WERI-Rb-1 (cell line): ENCODE results near the gene HMGCS1.
"Not testable (repeated sequence)": the region's sequence is repeated elsewhere in the genome, so short reads cannot be mapped to it uniquely, and the experiment has no call there.

Experiments used
- DNase-seq: peaks from one replicate; pipeline ENCODE4 v3.0.0-alpha.2; 2020
- H3K27ac ChIP-seq: fragments of 250-450 bp; sonication (Bioruptor Pico); 2 replicates; pipeline ENCODE4 v1.5.1; 2020; ENCODE audit warnings: mild to moderate bottlenecking, moderate library complexity
- H3K27me3 ChIP-seq: fragments of 250-450 bp; sonication (Bioruptor Pico); 2 replicates; pipeline ENCODE4 v1.5.1; 2021; ENCODE audit warnings: mild to moderate bottlenecking, low read depth, moderate library complexity; ENCODE audit not compliant: insufficient read depth, severe bottlenecking
- H3K36me3 ChIP-seq: fragments of 250-450 bp; sonication (Bioruptor Pico); 2 replicates; pipeline ENCODE4 v1.5.1; 2020; ENCODE audit warnings: mild to moderate bottlenecking, moderate library complexity
- H3K4me3 ChIP-seq: 2 replicates; pipeline ENCODE4 v1.5.1; 2011; ENCODE audit warnings: low read depth, mild to moderate bottlenecking, control low read depth, low read length
- H3K9me3 ChIP-seq: fragments of 250-450 bp; sonication (Bioruptor Pico); 2 replicates; pipeline ENCODE4 v1.5.1; 2021; ENCODE audit warnings: mild to moderate bottlenecking, moderate library complexity; ENCODE audit not compliant: severe bottlenecking
- TF ChIP-seq, protein P1 (sequence below): IDR thresholded peaks from 2 replicates; pipeline ENCODE4 v1.5.1; 2011; ENCODE audit warnings: low read depth, mild to moderate bottlenecking, control low read depth, inconsistent platforms, low read length

The HMGCS1 gene

DNA sequence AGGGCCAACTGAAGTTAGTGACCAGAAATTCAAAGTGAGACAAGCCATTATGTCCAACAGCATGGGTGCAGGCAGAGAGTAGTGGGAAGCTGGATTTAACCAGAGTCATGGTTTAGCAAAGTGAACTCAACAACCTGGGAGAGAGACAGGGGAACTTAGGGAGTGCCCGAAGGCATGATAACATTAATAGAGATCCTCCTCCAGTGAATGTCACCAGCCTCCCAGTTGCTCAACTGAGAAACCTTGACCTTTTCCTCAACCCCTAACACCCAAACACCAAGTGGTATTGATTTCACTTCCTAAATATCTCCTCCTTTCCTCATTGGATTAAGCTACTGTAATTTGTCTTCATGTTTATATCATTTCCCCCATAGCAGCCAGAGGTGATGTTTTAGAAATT is 42.6 kb downstream of the HMGCS1 start:
- Histone ChIP-seq H3K27me3 (peaks cover 15% of the 10 kb centered on the region), H3K4me3 (no peak overlapping the region), H3K27ac (no peak overlapping the region), H3K36me3 (no peaks in the 10 kb centered on the region), H3K9me3 (no peaks in the 10 kb centered on the region)
- TF ChIP-seq, protein P1, sequence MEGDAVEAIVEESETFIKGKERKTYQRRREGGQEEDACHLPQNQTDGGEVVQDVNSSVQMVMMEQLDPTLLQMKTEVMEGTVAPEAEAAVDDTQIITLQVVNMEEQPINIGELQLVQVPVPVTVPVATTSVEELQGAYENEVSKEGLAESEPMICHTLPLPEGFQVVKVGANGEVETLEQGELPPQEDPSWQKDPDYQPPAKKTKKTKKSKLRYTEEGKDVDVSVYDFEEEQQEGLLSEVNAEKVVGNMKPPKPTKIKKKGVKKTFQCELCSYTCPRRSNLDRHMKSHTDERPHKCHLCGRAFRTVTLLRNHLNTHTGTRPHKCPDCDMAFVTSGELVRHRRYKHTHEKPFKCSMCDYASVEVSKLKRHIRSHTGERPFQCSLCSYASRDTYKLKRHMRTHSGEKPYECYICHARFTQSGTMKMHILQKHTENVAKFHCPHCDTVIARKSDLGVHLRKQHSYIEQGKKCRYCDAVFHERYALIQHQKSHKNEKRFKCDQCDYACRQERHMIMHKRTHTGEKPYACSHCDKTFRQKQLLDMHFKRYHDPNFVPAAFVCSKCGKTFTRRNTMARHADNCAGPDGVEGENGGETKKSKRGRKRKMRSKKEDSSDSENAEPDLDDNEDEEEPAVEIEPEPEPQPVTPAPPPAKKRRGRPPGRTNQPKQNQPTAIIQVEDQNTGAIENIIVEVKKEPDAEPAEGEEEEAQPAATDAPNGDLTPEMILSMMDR = no peak
- DNase-seq = no peak

DNA sequence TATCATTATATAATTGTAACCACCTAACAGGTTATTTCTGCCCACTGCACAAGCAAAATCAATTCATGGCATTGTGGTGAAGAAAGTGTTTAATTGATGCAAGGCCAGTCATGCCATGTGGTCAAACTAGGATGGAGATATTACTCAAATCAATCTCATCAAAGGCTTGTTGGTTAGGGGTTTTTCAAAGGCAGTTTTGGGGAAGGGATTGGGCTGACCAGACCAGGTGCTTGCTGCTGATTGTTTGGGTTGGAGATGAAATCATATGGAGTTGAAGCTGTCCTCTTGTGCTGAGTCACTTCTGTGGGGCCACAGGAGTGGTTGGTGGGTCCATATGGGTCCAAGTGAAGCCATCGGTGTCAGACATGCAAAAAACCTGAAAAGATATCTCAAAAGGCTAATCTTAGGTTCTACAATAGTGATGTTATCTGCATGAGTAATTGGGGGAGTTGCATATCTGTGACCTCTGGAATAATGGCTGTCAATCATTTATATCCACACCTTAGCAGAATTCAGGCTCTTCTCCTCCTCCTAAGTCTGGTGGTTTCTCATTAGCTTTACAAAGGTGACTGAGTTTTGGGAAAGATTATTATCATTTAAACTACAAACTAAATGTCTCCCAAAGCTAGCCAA is 44.9 kb downstream of the HMGCS1 start:
- TF ChIP-seq, protein P1 = no peak
- H3K4me3 ChIP-seq = no peak overlapping the region
- DNase-seq = no peak
- H3K27ac ChIP-seq = no peak overlapping the region
- no peaks in the 10 kb centered on the region for H3K9me3 ChIP-seq
- peaks cover 12% of the 10 kb centered on the region for H3K27me3 ChIP-seq
- no peaks in the 10 kb centered on the region for H3K36me3 ChIP-seq

DNA sequence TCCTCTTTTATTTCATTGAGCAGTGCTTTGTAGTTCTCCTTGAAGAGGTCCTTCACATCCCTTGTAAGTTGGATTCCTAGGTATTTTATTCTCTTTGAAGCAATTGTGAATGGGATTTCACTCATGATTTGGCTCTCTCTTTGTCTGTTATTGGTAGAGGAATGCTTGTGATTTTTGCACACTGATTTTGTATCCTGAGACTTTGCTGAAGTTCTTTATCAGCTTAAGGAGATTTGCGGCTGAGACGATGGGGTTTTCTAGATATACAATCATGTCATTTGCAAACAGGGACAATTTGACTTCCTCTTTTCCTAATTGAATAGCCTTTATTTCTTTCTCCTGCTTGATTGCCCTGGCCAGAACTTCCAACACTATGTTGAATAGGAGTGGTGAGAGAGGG is 50.9 kb downstream of the HMGCS1 start:
- H3K36me3 ChIP-seq, H3K27me3 ChIP-seq, DNase-seq, H3K9me3 ChIP-seq, H3K27ac ChIP-seq, H3K4me3 ChIP-seq: not testable (repeated sequence)

DNA sequence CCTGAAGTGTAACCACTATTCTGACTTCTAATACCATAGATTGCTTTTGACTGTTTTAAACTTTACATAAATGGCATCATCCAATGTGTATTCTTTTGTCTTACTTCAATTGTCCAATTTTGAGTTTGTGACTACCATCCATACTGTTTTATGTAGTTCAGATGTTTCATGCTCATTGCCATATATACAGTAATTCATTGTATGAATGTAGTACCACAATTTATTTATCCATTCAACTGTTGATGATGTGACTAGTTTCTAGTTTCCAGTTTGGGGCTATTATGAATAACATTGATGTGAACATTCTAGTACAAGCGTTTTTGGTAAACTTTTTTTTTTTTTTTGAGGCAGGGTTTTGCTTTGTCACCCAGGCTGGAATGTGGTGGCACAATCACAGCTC is 55.1 kb downstream of the HMGCS1 start:
- Histone ChIP-seq H3K27me3 (no peaks in the 10 kb centered on the region), H3K36me3 (no peaks in the 10 kb centered on the region), H3K27ac (no peak overlapping the region), H3K4me3 (no peak overlapping the region), H3K9me3 (peaks cover 4% of the 10 kb centered on the region)
- TF ChIP-seq, protein P1 = no peak
- no peak for DNase-seq

DNA sequence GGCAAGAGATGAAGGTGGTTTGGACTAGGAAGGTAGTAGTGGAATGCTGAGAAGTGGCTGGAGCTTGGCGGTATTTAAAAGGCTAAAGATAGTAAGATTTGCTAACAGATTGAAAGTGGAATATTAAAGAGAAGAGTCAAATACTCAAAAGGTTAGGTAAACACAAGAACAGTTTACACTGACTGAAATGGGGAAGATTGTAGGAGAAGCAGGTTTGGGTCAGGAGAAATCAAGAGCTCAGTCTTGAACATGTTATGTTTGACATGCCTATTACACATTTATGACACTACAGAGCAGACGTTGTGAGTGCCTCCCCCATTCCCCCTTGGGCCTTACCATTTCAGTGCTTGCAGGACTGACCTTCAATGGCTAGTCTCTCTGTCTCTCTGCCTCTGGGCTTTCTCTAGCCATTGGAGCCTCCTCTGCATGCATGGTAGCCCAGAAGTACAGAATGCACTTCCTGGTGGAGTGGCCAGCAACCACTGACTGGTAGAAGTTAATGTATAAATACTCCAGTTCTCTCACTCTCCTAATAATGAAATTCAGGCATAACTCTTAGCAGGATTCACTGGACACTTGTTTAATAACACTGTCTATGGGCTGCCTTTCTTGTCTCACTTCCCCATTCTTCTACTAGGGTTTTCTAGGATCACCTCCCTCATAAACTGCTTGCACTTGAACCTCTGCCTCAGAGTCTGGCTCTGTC is 56.8 kb downstream of the HMGCS1 start:
- H3K27me3 ChIP-seq = no peaks in the 10 kb centered on the region
- TF ChIP-seq, protein P1 = no peak
- H3K27ac ChIP-seq = no peak overlapping the region
- DNase-seq = no peak
- H3K4me3 ChIP-seq = no peak overlapping the region
- H3K36me3 ChIP-seq = no peaks in the 10 kb centered on the region
- H3K9me3 ChIP-seq = no peaks in the 10 kb centered on the region

DNA sequence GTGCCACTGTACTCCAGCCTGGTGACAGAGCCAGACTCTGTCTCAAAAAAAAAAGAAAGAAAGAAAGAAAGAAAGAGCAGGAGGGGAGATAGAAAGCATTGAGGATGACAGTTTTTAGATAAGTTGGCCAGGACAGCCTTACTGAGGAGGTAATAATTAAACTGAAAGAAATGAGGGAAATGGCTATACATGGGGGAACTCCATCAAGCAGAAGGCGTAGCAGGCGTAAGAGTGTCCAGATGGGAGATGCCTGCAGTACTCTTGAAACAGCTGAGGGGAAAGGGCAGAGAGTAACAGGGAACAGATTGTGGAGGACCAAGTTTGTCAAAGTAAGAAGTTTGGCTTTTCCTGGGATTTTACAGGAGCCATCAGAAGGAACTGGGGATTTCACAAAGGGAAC is 57.5 kb downstream of the HMGCS1 start:
- no peak overlapping the region for H3K27ac ChIP-seq
- no peak for DNase-seq
- no peaks in the 10 kb centered on the region for H3K9me3 ChIP-seq
- H3K4me3 ChIP-seq = no peak overlapping the region
- H3K27me3 ChIP-seq = no peaks in the 10 kb centered on the region
- no peaks in the 10 kb centered on the region for H3K36me3 ChIP-seq
- TF ChIP-seq, protein P1 = no peak
